Heart left ventricle (tissue), 16 donors: ENCODE measurements around the gene HECTD2. TPM values are rescaled to one million over a fixed set of nuclear protein-coding genes. Genes with fewer than 3 reads are reported as not detected.

Source experiments
- ATAC-seq, 4 donors: fragments of 200-7000 bp; cut with Tn5 transposase; one replicate each; pipeline ENCODE4 v1.9.1; 2020 to 2022; ENCODE audit warnings: moderate library complexity in 4 of 4, mild to moderate bottlenecking in 3 of 4, moderate number of reproducible peaks in 1 of 4
- DNase-seq, 5 donors: peaks; one replicate each; pipeline ENCODE4 v3.0.0-alpha.2; 2020
- H3K27ac ChIP-seq, 12 donors: fragments of 200-600 bp; sonication (generic) in 4 of 12; one replicate each; pipeline versions ENCODE4 v1.5.0 to v1.8.0; 2016 to 2022; ENCODE audit warnings: mild to moderate bottlenecking in 2 of 12
- H3K27me3 ChIP-seq, 9 donors: fragments of 200-600 bp; sonication (generic) in 2 of 9; one replicate each; pipeline versions ENCODE4 v1.5.1 to v1.8.0; 2016 to 2022; ENCODE audit warnings: mild to moderate bottlenecking in 3 of 9
- H3K36me3 ChIP-seq, 9 donors: fragments of 200-600 bp; sonication (generic) in 2 of 9; one replicate each; pipeline versions ENCODE4 v1.5.0 to v1.8.0; 2018 to 2022; ENCODE audit warnings: mild to moderate bottlenecking in 2 of 9
- H3K4me1 ChIP-seq, 12 donors: fragments of 200-600 bp; sonication (generic) in 4 of 12; one replicate each; pipeline versions ENCODE4 v1.5.0 to v1.8.0; 2016 to 2022; ENCODE audit warnings: mild to moderate bottlenecking in 3 of 12
- H3K4me3 ChIP-seq, 12 donors: fragments of 200-600 bp; sonication (generic) in 4 of 12; one replicate each; pipeline versions ENCODE4 v1.5.0 to v1.8.0; 2017 to 2022; ENCODE audit warnings: mild to moderate bottlenecking in 9 of 12, moderate library complexity in 4 of 12
- H3K9me3 ChIP-seq, 12 donors: fragments of 200-600 bp; sonication (generic) in 4 of 12; one replicate each; pipeline versions ENCODE4 v1.5.0 to v1.8.0; 2016 to 2022; ENCODE audit warnings: mild to moderate bottlenecking in 1 of 12
- POLR2A ChIP-seq, 2 donors: fragments of 450-650 bp; IDR thresholded peaks; one replicate each; pipeline ENCODE4 v1.6.1; 2017; ENCODE audit warnings: antibody characterized with exemption in 2 of 2, mild to moderate bottlenecking in 2 of 2, moderate library complexity in 2 of 2
- WGBS, 4 donors: extraction: QIAGEN DNeasy Blood & Tissue Kit in 2 of 4; methylation state at CpG; one replicate each; pipeline versions ENCODE4 v1.1.5 to v1.1.7; 2013 to 2018; 5-methylcytosine and 5-hydroxymethylcytosine counted together
- intact Hi-C, 10 donors: fragments of 100-400 bp; cut with DNase I; formaldehyde crosslinking; loops; one replicate each; pipeline versions ENCODE4 v1.11.1 to v1.14.2; 2022
- polyA plus RNA-seq, 2 donors: library from polyadenylated mRNA; stranded (reverse); fragments of 200-250 nt; gene quantifications; one replicate each; pipeline ENCODE4 v1.2.3, GENCODE V29; 2013
- total RNA-seq, 9 donors: library from RNA; depleted of rRNA in 2 of 9; stranded (reverse); fragments of >200 nt in 2 of 9; fragmentation: NEBNext Ultra II Directional in 3 of 9; extraction: Animal tissue kit (Norgen Biotek cat#: 25700) in 3 of 9; gene quantifications; one replicate each; pipeline versions ENCODE4 v1.1.0 to v1.2.4, GENCODE V29; 2016 to 2023
- TF ChIP-seq, protein P1 (sequence below), 12 donors: fragments of 200-600 bp; sonication (generic) in 4 of 12; IDR thresholded peaks; one replicate each; pipeline versions ENCODE4 v1.5.0 to v1.8.0; 2018 to 2022; ENCODE audit warnings: antibody characterized with exemption in 12 of 12, mild to moderate bottlenecking in 5 of 12
- donor health status: ischemic (EF 13 %, LVEDD 7.1; RV severe dilation, severe dysfunction).
- donor health status: healthy with polysubstance abuse.
- donor health status: DM: no; HTN: yes; CAD: no.
- donor health status: DM: no; HTN: no; CAD: no.
- donor health status: ischemic (EF 25% LVEDD 6.9; RV normal size, moderate dysfunction).
- donor health status: ischemic (EF 25% LVEDD 5.7; RV mildly dilated, moderate dysfunction).
- donor health status: healthy.
- donor health status: DM: yes; HTN: yes; CAD: no.
- donor health status: ischemic (EF 35%, LVEDD 5.7; RV mildly dilated, moderate dysfunction).
- donor health status: nonischemic (EF 11% LVEDD 7.7; RV severe dilation, severe dysfunction).
- donor health status: DM: yes; HTN: yes; CAD: no.
- donor health status: PGD.
- donor health status: ischemic (EF 29% LVEDD 5.4; RV normal size, mild dysfunction).
- donor health status: nonischemic (EF 23%, LVEDD 6.1; RV moderate dilation, normal function).

The HECTD2 gene
- total and polyA plus RNA-seq, 11 donors = 2.3 to 9.3 (median 4.1) TPM

DNA sequence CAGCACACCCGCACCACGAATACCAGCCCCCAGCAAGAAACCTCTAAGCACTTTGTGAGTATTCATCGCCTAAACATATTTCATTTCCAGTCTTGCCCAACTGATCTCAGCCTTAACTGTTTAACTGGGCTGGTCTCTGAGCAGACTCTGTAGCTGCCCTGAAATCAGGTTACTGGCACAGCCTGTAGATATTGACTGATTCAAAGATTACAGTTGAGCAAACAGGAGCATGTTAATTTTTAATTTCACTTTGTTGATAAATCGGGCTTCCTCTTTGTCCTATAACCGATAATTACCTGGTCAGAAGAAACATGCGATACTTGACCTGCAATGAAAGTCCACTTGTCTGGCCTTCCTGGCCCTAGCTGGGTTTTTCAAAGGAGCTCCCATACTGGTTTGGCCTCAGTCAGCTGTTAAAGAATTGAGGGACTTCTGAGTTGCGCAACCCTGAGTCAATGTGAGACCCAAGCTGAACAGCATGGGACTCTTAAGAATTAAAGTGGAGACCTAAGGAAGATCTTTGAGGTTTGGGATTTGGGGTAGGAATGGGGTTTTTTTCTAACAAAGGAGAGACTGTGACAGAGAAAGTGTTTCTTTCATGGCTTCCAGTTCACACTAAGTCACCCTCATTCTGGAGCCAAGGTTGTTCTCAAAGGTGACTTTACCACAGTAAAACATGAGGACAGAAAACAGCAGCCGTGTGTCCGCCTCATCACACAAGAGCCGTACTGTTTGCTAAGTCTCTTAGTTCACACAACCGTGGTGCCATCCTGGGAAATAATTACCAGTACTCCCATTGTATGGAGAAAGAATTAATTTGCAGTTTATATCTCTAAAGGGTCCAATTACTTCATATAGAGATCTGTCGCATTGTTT, 146.8 kb downstream of the HECTD2 start:
- intact Hi-C loops = loop anchor here in 4 of 10 donors (5.0 to 10.0 kb wide), 4 partner anchors 62 to 262 kb away; partner anchors contain the start of gene PPP1R3C (in 1 of the 4)
- Histone ChIP-seq H3K4me1 (peaks cover 0 to 32% (median 8%) of the 10 kb centered on the region in 12 donors), H3K27ac (peak overlapping the region in 5 of 12 donors; percentile 9 to 51 (median 35)), H3K36me3 (no peaks in the 10 kb centered on the region), H3K4me3 (no peak overlapping the region), H3K9me3 (no peaks in the 10 kb centered on the region), H3K27me3 (no peaks in the 10 kb centered on the region)
- DNase-seq = no peak
- 86 to 90% (median 87%) methylated on average over 12 of the region's 12 CpGs for WGBS, 4 donors
- ATAC-seq = no peak
- TF ChIP-seq POLR2A (IDR thresholded peaks at IDR 0.05) = no peak
- TF ChIP-seq, protein P1, sequence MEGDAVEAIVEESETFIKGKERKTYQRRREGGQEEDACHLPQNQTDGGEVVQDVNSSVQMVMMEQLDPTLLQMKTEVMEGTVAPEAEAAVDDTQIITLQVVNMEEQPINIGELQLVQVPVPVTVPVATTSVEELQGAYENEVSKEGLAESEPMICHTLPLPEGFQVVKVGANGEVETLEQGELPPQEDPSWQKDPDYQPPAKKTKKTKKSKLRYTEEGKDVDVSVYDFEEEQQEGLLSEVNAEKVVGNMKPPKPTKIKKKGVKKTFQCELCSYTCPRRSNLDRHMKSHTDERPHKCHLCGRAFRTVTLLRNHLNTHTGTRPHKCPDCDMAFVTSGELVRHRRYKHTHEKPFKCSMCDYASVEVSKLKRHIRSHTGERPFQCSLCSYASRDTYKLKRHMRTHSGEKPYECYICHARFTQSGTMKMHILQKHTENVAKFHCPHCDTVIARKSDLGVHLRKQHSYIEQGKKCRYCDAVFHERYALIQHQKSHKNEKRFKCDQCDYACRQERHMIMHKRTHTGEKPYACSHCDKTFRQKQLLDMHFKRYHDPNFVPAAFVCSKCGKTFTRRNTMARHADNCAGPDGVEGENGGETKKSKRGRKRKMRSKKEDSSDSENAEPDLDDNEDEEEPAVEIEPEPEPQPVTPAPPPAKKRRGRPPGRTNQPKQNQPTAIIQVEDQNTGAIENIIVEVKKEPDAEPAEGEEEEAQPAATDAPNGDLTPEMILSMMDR (IDR thresholded peaks at IDR 0.05) = no peak

DNA sequence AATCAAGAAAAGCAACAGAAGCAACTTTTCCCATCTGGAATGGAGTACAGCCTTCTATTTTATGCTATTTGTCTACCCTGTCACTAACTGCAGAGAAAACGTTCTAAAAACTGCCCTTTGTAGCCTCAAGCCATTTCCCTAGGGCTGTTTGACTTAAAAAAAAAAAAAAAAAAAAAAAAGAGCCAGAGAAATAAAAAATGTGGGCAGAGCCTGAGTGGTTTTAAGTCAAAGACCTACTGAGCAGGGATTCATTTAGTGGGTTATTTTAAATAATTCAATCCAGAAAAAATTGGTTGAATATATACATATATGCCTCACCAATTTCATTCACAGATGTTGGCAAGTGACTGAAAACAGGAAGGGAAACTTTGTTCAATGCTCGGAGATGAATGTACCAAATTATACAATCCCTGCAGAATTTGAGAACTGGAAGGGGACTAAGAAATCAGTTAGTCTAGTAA, 147.5 kb downstream of the HECTD2 start:
- 35 to 56% (median 39%) methylated on average over 2 of the region's 2 CpGs for WGBS, 4 donors
- no peak for TF ChIP-seq POLR2A (IDR thresholded peaks at IDR 0.05)
- TF ChIP-seq, protein P1 (IDR thresholded peaks at IDR 0.05) = no peak
- H3K4me3 ChIP-seq = no peak overlapping the region
- peaks cover 0 to 25% (median 8%) of the 10 kb centered on the region in 12 donors for H3K4me1 ChIP-seq
- DNase-seq (no peak), ATAC-seq (no peak)
- no peaks in the 10 kb centered on the region for H3K27me3 ChIP-seq
- no peaks in the 10 kb centered on the region for H3K36me3 ChIP-seq
- H3K27ac ChIP-seq = peak overlapping the region in 5 of 12 donors; percentile 9 to 51 (median 35)
- no peaks in the 10 kb centered on the region for H3K9me3 ChIP-seq
- intact Hi-C loops = loop anchor here in 4 of 10 donors (5.0 to 10.0 kb wide), 4 partner anchors 63 to 263 kb away; partner anchors contain the start of gene PPP1R3C (in 1 of the 4)

DNA sequence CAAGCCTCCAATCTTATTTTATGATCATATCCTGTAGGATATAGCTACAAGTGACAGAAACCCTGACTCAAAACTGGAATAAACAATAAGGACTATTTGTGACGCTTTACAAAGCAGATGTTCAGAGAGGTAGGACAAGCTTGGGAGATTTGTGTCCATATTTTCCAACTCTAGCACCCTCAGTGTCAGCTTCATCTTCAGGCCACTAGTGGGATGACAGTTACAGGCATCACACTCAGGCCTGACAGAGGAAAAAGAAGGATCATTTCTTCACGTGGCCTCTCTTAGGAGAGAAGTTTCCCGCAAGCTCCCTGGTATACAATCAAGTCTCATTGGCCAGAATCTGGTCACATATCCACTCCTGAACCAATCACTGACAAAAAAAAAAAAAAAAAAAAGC, 148.3 kb downstream of the HECTD2 start:
- Histone ChIP-seq H3K4me1 (peaks cover 0 to 23% (median 9%) of the 10 kb centered on the region in 12 donors), H3K4me3 (no peak overlapping the region), H3K9me3 (no peaks in the 10 kb centered on the region), H3K27me3 (no peaks in the 10 kb centered on the region), H3K36me3 (no peaks in the 10 kb centered on the region), H3K27ac (no peak overlapping the region)
- intact Hi-C loops = loop anchor here in 4 of 10 donors (5.0 to 10.0 kb wide), 4 partner anchors 64 to 264 kb away; partner anchors contain the start of gene PPP1R3C (in 1 of the 4)
- whole genome bisulfite sequencing, 4 donors = 89 to 97% (median 94%) methylated on average over 3 of the region's 3 CpGs
- DNase-seq (no peak), ATAC-seq (no peak)
- TF ChIP-seq, protein P1 (IDR thresholded peaks at IDR 0.05) = no peak
- no peak for TF ChIP-seq POLR2A (IDR thresholded peaks at IDR 0.05)

DNA sequence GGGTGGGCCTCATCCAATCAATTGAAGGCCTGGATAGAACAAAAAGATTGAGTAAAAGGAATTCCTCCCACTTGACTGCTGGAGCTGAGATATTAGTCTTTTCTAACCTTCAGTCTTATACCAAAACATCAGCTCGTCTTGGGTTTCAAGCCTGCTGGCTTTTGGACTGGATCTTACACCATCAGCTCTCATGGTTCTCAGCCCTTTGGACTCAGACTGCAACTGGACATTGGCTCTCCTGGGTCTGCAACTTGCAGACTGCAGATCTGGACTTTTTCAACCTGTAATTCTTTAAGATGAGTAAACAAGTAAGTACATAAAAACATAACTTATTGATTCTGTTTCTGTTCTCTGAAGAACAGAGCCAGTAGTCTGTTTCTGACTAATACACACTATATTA, 149.0 kb downstream of the HECTD2 start:
- Histone ChIP-seq H3K4me3 (no peak overlapping the region), H3K4me1 (peaks cover 0 to 29% (median 11%) of the 10 kb centered on the region in 12 donors), H3K27ac (no peak overlapping the region), H3K27me3 (no peaks in the 10 kb centered on the region), H3K9me3 (no peaks in the 10 kb centered on the region), H3K36me3 (no peaks in the 10 kb centered on the region)
- ATAC-seq = no peak
- no peak for DNase-seq
- 92 to 96% (median 95%) methylated on average over 1 of the region's 1 CpG for WGBS, 4 donors
- intact Hi-C loops = loop anchor here in 4 of 10 donors (5.0 to 10.0 kb wide), 4 partner anchors 64 to 264 kb away; partner anchors contain the start of gene PPP1R3C (in 1 of the 4)
- TF ChIP-seq, protein P1 (IDR thresholded peaks at IDR 0.05) = no peak
- TF ChIP-seq POLR2A (IDR thresholded peaks at IDR 0.05) = no peak
